Erythroblast (primary cell): Measurements from ENCODE around the gene USF3.

Experiments
- GATA1 ChIP-seq: IDR thresholded peaks from 2 replicates; pipeline ENCODE4 v1.6.1; 2011; ENCODE audit warnings: low read depth, mild to moderate bottlenecking, control low read depth, low read length, moderate library complexity
- POLR2A ChIP-seq: IDR thresholded peaks from 2 replicates; pipeline ENCODE4 v1.6.1; 2011; ENCODE audit warnings: mild to moderate bottlenecking, low read length

GRCh38 chr3:113615976-113616375, 80.5 kb downstream of the USF3 start:
- no peak for TF ChIP-seq POLR2A
- no peak for TF ChIP-seq GATA1
